ENCODE measurements around the gene SNHG17. TPM values are rescaled to one million over a fixed set of nuclear protein-coding genes. Genes with fewer than 3 reads are reported as not detected.
"Not testable (repeated sequence)": the region's sequence is repeated elsewhere in the genome, so short reads cannot be mapped to it uniquely, and the experiment has no call there.

The SNHG17 gene
- total and polyA plus RNA-seq, 9 of the 15 experiments (the other 6 are each of a cell fraction or from before 2014, with no cell fraction given) = 29.8 to 106 (median 57.7) TPM

DNA sequence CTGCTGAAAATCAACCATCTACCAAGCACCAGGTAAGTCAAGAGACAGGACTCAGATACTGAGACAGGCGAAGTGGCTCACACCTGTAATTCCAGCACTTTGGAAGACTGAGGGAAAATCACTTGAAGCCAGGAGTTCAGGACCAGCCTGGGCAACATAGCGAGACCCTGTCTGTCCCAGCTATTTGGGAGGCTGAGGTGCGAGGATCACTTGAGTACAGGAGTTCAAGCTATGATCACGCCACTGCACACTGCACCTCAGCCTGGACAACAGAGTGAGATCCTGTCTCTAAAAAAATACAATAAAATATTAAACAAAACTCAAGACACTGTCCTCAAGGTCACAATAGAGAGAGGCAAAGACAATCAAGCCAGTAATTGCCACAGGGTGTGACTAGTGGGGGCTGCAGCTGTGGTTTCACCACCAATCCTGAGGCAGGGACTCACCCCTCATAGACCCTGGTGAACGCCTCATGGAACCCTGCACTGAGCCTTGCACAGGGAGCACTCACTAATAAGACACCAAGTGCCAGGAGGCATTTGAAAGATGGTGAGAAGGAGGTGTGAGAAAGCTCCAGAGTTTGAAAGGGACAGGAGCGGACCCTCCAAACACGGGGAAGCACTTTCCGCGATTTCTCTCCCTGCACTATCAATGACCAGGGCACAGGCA, 1.7 kb downstream of the SNHG17 start:
- in situ Hi-C loops (cut with MboI) (no loop called here), intact Hi-C loops (cut with micrococcal nuclease) (no loop called here)
- FAIRE-seq = no peak
- CTCF ChIA-PET (ENCODE audit: low intra/inter-chr PET ratio) = interaction anchor here (1.4 kb wide), 1 partner anchor 39 kb away, joined by 3 read pairs; no protein-coding TSS in a partner anchor
- ATAC-seq = 0 out of 3 replicates have a peak, but pooled peaks have one; percentile 7
- TF ChIP-seq ZC3H4 (CRISPR knock-in tag; IDR thresholded peaks at IDR 0.05; ENCODE audit: borderline replicate concordance) (0 out of 2 replicates have a peak, but pooled peaks have one; percentile 49), SNRNP70 (optimal IDR thresholded peaks at IDR 0.05; ENCODE audit: low read depth, low read length) (peak; percentile 46), ZNF121 (CRISPR knock-in tag; conservative IDR thresholded peaks at IDR 0.05) (peak; percentile 91), CSDE1 (IDR thresholded peaks at IDR 0.05) (no peak)
- Histone ChIP-seq H4K20me1 (replicated peaks; ENCODE audit: control insufficient read depth, insufficient read depth, low read length) (peaks cover 55% of the 10 kb centered on the region), H3K4me2 (ENCODE audit: insufficient read depth, low read length) (peak overlapping the region; percentile 97), H3K9me1 (ENCODE audit: control insufficient read depth, insufficient read depth, low read length) (peaks cover 15% of the 10 kb centered on the region), H2AFZ (ENCODE audit: low read depth, low read length) (no peak overlapping the region), H3K27me3 (ENCODE audit: control insufficient read depth in 2 of 2, insufficient read depth in 2 of 2, low read length in 2 of 2) (no peaks in the 10 kb centered on the region), H3K9ac (ENCODE audit: insufficient read depth in 1 of 2, low read depth in 2 of 2, low read length in 2 of 2) (peak overlapping the region; percentile 98 to 99), H3K4me1 (replicated peaks in 1 of 2; ENCODE audit: control insufficient read depth in 2 of 2, insufficient read depth in 2 of 2, low read length in 2 of 2) (peaks cover 20 to 31% of the 10 kb centered on the region in 2 experiments; a peak in 4 of 5 replicates), H3K9me3 (replicated peaks; ENCODE audit: control insufficient read depth, insufficient read depth, low read depth, low read length) (no peaks in the 10 kb centered on the region), H3K4me3 (peak overlapping the region; percentile 95), H3K36me3 (ENCODE audit: control insufficient read depth, insufficient read depth, low read length) (peaks cover 65% of the 10 kb centered on the region), H3K27ac (ENCODE audit: extremely low read depth, low read depth, low read length) (peak overlapping the region; percentile 94), H3K79me2 (ENCODE audit: control insufficient read depth, insufficient read depth, low read length) (peaks cover 67% of the 10 kb centered on the region)
- BruUV-seq (replicated peaks) = no TSS peak
- DNase-seq (ENCODE audit: extremely low read depth in 1 of 4, low spot score in 3 of 4) = no peak
- POLR2A ChIA-PET = interaction anchor here (0.5 to 5.6 kb wide), 12 partner anchors 8 to 878 kb away, joined by 3 to 130 read pairs (median 4); partner anchors contain the start of gene RALGAPB
- WGBS (ENCODE audit: insufficient coverage, low coverage, missing lambda C conversion rate) = 36% methylated on average over 9 of the region's 9 CpGs

DNA sequence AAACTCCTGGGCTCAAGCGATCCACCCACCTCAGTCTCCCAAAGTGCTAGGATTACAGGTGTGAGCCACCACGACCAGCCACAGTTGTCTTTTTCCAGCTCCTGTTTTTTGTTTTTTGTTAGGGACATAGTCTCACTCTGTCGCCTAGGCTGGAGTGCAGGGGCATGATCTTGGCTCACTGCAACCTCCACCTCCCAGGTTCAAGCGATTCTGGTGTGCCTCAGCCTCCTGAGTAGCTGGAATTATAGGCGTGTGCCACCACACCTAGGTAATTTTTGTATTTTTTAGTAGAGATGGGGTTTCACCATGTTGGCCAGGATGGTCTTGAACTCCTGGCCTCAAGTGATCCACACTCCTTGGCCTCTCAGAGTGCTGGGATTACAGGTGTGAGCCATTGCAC, 2.3 kb downstream of the SNHG17 start:
- H3K4me3 ChIP-seq = peak overlapping the region; percentile 95; the same call in 1 of the 2 replicates

More for the DNA sequence above, 2.3 kb downstream of the SNHG17 start:
- intact Hi-C loops (cut with micrococcal nuclease); FAIRE-seq; H2AFZ ChIP-seq (ENCODE audit: low read depth, low read length); ATAC-seq; in situ Hi-C loops (cut with MboI); BruUV-seq (replicated peaks); H3K27me3 ChIP-seq (ENCODE audit: control insufficient read depth in 2 of 2, insufficient read depth in 2 of 2, low read length in 2 of 2); H3K9me3 ChIP-seq (replicated peaks; ENCODE audit: control insufficient read depth, insufficient read depth, low read depth, low read length); DNase-seq (ENCODE audit: extremely low read depth in 1 of 4, low spot score in 3 of 4); CTCF ChIA-PET (ENCODE audit: low intra/inter-chr PET ratio); H3K27ac ChIP-seq (ENCODE audit: extremely low read depth, low read depth, low read length): not testable (repeated sequence)
- peak overlapping the region; percentile 97 for H3K4me2 ChIP-seq (ENCODE audit: insufficient read depth, low read length)
- peaks cover 73% of the 10 kb centered on the region for H3K79me2 ChIP-seq (ENCODE audit: control insufficient read depth, insufficient read depth, low read length)
- WGBS (ENCODE audit: insufficient coverage, low coverage, missing lambda C conversion rate) = 80% methylated on average over 5 of the region's 5 CpGs
- H3K9me1 ChIP-seq (ENCODE audit: control insufficient read depth, insufficient read depth, low read length) = peaks cover 16% of the 10 kb centered on the region
- peak overlapping the region; percentile 98 to 99; a peak in 3 of 4 replicates for H3K9ac ChIP-seq (ENCODE audit: insufficient read depth in 1 of 2, low read depth in 2 of 2, low read length in 2 of 2)
- H4K20me1 ChIP-seq (replicated peaks; ENCODE audit: control insufficient read depth, insufficient read depth, low read length) = peaks cover 61% of the 10 kb centered on the region
- H3K36me3 ChIP-seq (ENCODE audit: control insufficient read depth, insufficient read depth, low read length) = peaks cover 70% of the 10 kb centered on the region
- POLR2A ChIA-PET = interaction anchor here (0.5 to 5.6 kb wide), 9 partner anchors 8 to 88 kb away, joined by 3 to 130 read pairs (median 8); partner anchors contain the start of gene RALGAPB
- H3K4me1 ChIP-seq (replicated peaks in 1 of 2; ENCODE audit: control insufficient read depth in 2 of 2, insufficient read depth in 2 of 2, low read length in 2 of 2) = peaks cover 20 to 31% of the 10 kb centered on the region in 2 experiments; a peak in 4 of 5 replicates

Data from K562 (cell line).